HAP-1 (cell line): Measurements from ENCODE around the gene PNPLA5.

ENCODE experiments used
- DNase-seq, 2 experiments: peaks; one replicate each; pipeline ENCODE4 v3.0.0-alpha.2; 2016 to 2020; ENCODE audit warnings: low spot score in 2 of 2
- H3K27me3 ChIP-seq: fragments of 250-450 bp; sonication (Bioruptor Pico); 2 replicates; pipeline ENCODE4 v1.5.1; 2020; ENCODE audit warnings: low read depth, mild to moderate bottlenecking, moderate library complexity
- H3K36me3 ChIP-seq: fragments of 250-450 bp; sonication (Bioruptor Pico); replicated peaks from 2 replicates; pipeline ENCODE4 v1.5.1; 2020; ENCODE audit warnings: mild to moderate bottlenecking
- H3K4me1 ChIP-seq: fragments of 250-450 bp; sonication (Bioruptor Pico); 2 replicates; pipeline ENCODE4 v1.5.1; 2020; ENCODE audit warnings: mild to moderate bottlenecking
- H3K4me3 ChIP-seq: fragments of 250-450 bp; sonication (Bioruptor Pico); 2 replicates; pipeline ENCODE4 v1.5.1; 2020; ENCODE audit warnings: mild to moderate bottlenecking, moderate library complexity
- H3K9me3 ChIP-seq: fragments of 250-450 bp; sonication (Bioruptor Pico); 2 replicates; pipeline ENCODE4 v1.5.1; 2020; ENCODE audit warnings: mild to moderate bottlenecking, moderate library complexity
- in situ Hi-C: fragments of 300-500 bp; cut with MboI; formaldehyde crosslinking; loops from 3 replicates; pipeline ENCODE4 v1.14.3; 2020; ENCODE audit warnings: low sequenced_read_pairs, inconsistent platforms, mixed read lengths

The PNPLA5 gene

DNA sequence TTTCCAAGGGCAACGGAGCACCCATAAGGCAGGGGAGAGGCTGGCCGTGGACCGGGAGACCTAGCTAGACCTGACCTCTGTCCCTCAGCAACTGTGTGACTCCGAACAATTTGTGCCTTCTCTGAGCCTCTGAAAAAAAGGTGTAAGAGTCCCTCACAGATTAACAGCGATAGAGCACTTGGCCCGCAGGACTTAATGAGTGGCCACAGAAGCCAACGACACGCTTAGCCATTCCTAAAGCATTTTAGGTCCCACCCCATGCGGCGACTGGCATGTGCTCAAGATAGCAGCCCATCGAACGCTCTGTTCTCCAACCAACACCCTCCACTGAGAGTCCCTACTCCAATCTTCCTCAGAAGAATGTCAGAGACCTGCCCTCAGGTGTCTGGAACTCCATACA, 31.0 kb downstream of the PNPLA5 start:
- H3K9me3 ChIP-seq = no peaks in the 10 kb centered on the region
- DNase-seq = no peak
- H3K4me3 ChIP-seq = no peak overlapping the region
- H3K27me3 ChIP-seq = peaks cover 7% of the 10 kb centered on the region; the same call in 1 of the 2 replicates
- H3K36me3 ChIP-seq = no peaks in the 10 kb centered on the region
- no peaks in the 10 kb centered on the region for H3K4me1 ChIP-seq
- in situ Hi-C loops = no loop called here

DNA sequence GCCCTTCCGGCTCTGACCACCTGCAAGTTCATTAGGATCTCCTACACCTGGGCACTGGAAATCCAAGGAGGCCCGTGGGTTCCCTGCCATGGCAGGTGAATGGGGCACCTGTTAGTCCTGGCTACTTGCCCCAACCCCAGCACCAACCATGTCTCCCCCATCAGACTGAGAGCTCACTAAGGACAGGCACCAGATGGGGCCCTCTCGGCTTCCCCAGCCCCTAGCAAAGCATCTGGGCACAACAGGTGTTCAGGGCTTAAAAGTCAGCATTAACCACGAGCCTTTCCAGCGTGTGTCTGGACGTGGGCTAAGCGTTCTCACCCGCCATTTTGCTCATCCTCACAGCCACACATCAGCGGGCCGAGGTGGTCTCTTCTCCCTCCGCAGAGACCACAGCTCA, 31.7 kb downstream of the PNPLA5 start:
- DNase-seq = no peak
- no peak overlapping the region for H3K4me3 ChIP-seq
- no peaks in the 10 kb centered on the region for H3K4me1 ChIP-seq
- H3K36me3 ChIP-seq = no peaks in the 10 kb centered on the region
- peaks cover 7% of the 10 kb centered on the region; the same call in 1 of the 2 replicates for H3K27me3 ChIP-seq
- H3K9me3 ChIP-seq = no peaks in the 10 kb centered on the region
- in situ Hi-C loops = no loop called here

DNA sequence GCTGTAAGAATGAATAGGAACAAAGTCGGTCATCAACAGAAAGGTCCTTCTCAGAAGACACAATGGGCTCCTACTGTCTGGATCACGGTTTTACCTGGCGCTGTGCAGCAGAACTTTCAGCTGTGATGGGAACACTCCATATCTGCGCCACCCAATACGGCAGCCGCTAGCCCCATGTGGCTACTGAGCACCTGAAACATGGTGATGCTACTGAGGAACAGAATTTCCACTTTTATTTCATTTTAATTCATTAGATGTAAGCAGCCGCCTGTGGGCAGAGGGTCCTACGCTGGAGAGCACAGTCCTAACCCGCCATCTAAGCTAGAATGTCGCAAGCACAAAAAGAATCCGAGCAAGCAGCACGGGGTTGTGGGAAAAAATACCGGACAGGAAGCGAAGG, 32.2 kb downstream of the PNPLA5 start:
- no peak for DNase-seq
- Histone ChIP-seq H3K27me3 (peaks cover 7% of the 10 kb centered on the region; the same call in 1 of the 2 replicates), H3K4me3 (no peak overlapping the region), H3K36me3 (no peaks in the 10 kb centered on the region), H3K4me1 (no peaks in the 10 kb centered on the region), H3K9me3 (no peaks in the 10 kb centered on the region)
- in situ Hi-C loops = no loop called here

DNA sequence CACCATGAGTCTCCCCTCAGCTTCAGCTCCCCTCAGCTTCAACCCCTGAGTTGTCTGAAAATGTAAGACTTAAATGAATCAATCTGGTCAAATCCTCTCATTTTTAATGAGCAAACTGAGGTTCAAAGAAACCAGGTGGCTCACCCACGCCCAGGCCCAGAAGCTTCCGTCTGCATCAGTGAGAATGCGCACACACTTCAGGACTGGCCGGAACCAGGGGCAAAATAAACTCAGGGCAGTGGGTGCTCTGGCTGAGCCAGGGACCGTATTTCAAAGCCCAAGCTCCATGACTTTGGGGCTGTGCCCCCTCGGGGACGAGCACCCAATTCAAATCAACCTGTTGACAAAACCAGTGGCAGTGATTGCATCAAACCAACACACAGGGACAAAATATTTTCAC, 32.6 kb downstream of the PNPLA5 start:
- H3K4me3 ChIP-seq = no peak overlapping the region
- H3K4me1 ChIP-seq = no peaks in the 10 kb centered on the region
- no peaks in the 10 kb centered on the region for H3K9me3 ChIP-seq
- no peak for DNase-seq
- H3K36me3 ChIP-seq = no peaks in the 10 kb centered on the region
- in situ Hi-C loops = no loop called here
- H3K27me3 ChIP-seq = peaks cover 7% of the 10 kb centered on the region; the same call in 1 of the 2 replicates

DNA sequence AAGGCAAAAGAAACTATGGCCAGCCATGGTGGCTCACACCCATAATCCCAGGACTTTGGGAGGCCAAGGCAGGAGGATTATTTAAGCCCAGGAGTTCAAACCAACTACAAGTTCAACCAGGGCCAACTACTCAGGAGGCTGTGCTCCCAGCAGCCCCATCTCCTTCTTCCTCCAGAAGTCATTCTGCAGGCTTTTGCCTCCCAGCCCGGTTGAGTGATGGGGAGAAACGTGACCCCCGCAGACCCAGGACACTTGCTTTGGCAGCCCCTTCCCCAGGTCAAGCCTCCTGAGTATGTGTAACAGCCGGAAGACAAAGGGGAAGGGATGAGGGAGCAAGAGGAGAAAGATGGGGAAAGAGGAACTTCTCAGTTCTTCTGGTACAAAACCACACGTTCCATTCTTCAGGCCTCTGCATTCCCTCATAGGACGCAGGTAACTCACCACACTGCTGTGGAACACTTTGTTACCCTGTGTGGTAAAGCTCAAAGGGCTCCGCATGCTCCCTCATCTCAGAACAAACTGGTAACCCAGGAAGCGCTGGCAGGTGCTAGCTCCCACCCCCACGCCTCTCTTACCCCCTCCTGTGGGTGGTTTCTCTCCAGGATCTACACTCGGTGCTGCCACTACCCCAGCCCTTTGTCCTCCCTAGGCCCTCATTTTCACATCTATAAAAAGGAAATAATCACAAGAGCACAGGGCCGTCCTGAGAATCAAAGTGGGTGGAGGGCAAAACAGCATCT, 33.5 kb downstream of the PNPLA5 start:
- no peak for DNase-seq
- Histone ChIP-seq H3K27me3 (peaks cover 7% of the 10 kb centered on the region; the same call in 1 of the 2 replicates), H3K36me3 (no peaks in the 10 kb centered on the region), H3K4me1 (no peaks in the 10 kb centered on the region), H3K4me3 (no peak overlapping the region), H3K9me3 (no peaks in the 10 kb centered on the region)
- in situ Hi-C loops = no loop called here

DNA sequence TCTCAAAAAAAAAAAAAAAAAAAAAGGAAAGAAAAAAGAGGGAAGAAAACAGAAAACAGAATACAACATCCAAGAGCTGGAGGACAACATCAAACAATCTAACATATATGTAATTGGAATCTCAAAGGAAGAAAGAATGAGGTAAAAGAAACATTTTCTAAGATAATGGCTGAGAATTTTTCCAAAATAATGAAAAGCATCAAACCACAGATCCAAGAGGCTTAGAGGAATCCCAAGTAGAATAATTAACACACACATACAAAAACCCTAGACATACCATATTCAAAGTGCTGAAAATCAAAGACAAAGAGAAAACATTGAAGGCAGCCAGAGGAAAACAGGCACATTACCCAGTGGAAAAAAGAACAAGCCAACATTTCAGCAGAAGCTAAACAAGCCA, 34.4 kb downstream of the PNPLA5 start:
- Histone ChIP-seq H3K9me3 (no peaks in the 10 kb centered on the region), H3K36me3 (no peaks in the 10 kb centered on the region), H3K27me3 (peaks cover 11% of the 10 kb centered on the region), H3K4me3 (no peak overlapping the region), H3K4me1 (no peaks in the 10 kb centered on the region)
- in situ Hi-C loops = no loop called here
- no peak for DNase-seq

DNA sequence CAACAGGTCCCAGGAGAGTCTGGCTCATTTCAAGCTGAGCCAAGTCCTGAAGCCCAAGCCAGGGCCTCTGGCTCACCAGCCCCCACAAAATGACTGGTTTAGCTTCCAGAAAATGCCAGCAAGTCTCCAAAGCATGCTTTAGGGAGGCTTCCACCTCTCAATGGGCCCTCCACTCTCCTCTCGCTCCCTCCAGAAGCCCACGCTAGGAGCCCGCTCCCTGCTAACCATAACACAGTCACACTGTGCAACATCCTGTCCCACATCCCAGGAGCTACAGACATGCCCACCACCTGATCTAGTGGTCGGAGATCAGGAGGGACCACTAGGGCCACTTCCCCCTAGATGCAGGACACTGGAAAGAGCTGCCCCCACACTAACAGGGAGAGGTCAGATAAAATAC, 36.4 kb downstream of the PNPLA5 start:
- Histone ChIP-seq H3K36me3 (no peaks in the 10 kb centered on the region), H3K4me3 (no peak overlapping the region), H3K27me3 (peaks cover 14% of the 10 kb centered on the region; the same call in 1 of the 2 replicates), H3K4me1 (no peaks in the 10 kb centered on the region), H3K9me3 (no peaks in the 10 kb centered on the region)
- in situ Hi-C loops = no loop called here
- DNase-seq = no peak

DNA sequence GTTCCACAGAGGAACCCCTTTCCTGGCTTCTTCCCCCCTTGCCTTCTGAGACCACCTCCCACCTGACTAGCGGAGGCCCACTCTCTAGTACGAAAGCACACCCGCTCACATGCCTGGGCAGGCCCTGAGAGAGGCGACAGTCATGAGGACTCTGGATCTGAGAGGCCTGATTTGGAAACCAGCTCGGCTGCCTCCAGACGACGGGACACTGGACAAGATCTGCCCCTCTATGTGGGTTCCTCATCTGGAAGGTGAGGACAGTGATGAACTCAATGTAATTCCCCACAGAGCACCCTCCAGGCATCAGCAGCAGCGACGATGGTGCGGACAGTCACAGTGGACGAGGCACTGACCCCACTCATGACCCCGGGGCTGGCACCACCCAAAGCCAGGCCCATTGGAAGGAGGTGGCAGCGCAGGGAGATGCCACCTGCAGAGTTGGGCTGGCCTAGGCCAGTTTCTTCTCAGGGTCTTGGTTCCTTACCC, 37.0 kb downstream of the PNPLA5 start:
- in situ Hi-C loops = no loop called here
- no peak for DNase-seq
- peaks cover 17% of the 10 kb centered on the region for H3K27me3 ChIP-seq

DNA sequence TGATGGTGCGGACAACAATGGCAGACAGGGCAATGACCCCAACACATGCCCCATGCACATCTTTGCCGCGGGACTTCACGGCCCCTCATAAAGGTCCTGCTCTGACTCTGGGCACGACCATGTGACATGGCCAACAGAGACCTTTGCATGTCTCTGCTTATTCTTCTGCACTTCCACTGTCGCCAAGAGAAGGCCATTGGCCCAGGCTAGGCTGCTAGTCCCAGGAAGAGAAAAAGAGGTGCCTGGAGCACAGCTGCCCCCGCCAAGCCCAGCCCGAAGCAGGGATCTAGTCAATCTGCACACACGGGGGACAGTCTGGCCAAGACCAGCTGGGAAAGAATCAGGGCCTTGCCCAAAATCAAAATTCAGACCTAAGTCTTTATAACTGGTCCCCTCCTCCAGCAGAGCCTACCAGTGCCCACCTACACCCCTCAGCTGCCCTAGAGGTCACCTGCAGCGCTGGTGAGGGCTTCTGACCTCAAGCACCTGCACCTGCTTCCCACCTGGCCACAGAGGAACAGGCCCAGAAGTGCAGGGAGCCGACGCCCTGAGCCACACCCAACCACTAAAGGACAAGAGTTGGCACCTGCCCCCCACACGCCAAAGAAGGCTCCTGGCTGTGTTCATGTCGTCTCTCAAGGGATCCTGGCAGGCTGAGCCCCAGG, 37.6 kb downstream of the PNPLA5 start:
- Histone ChIP-seq H3K4me1 (no peaks in the 10 kb centered on the region), H3K36me3 (no peaks in the 10 kb centered on the region), H3K4me3 (no peak overlapping the region), H3K27me3 (peaks cover 20% of the 10 kb centered on the region), H3K9me3 (no peaks in the 10 kb centered on the region)
- in situ Hi-C loops = no loop called here
- DNase-seq = no peak

More for the DNA sequence above, 37.0 kb downstream of the PNPLA5 start:
- Histone ChIP-seq H3K4me1 (no peaks in the 10 kb centered on the region), H3K4me3 (no peak overlapping the region), H3K36me3 (no peaks in the 10 kb centered on the region), H3K9me3 (no peaks in the 10 kb centered on the region)

DNA sequence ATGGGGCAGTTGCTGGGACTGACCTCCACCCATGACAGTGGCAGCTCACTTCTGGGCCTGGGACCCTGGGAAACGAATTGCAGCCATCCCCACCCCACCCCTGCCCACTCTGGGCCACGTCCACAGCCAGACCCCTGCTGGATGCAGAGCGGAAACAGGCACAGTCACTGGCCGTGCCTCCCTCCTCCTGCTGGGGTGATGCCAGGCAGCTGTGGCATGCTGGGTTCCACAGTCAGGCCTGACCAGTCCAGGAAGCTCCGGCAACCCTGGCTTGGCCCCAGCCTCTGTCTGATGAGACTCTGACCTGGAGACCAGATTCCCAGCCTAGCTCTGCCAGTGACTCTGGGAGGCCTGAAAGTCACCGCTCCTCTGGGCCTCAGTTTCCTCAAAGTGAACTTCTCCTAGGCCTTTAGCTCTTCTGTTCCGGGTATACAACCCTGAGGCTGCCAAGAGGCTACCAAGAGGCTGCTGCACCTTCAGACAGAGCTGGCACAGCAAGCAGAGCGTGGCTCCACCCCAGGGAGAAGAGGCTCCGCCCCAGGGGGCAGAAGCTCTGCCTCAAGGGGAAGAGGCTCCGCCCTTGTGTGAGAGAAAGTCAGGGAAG, 38.4 kb downstream of the PNPLA5 start:
- H3K36me3 ChIP-seq = no peaks in the 10 kb centered on the region
- in situ Hi-C loops = no loop called here
- no peak for DNase-seq
- peaks cover 20% of the 10 kb centered on the region for H3K27me3 ChIP-seq
- no peaks in the 10 kb centered on the region for H3K4me1 ChIP-seq
- no peak overlapping the region for H3K4me3 ChIP-seq
- no peaks in the 10 kb centered on the region for H3K9me3 ChIP-seq

DNA sequence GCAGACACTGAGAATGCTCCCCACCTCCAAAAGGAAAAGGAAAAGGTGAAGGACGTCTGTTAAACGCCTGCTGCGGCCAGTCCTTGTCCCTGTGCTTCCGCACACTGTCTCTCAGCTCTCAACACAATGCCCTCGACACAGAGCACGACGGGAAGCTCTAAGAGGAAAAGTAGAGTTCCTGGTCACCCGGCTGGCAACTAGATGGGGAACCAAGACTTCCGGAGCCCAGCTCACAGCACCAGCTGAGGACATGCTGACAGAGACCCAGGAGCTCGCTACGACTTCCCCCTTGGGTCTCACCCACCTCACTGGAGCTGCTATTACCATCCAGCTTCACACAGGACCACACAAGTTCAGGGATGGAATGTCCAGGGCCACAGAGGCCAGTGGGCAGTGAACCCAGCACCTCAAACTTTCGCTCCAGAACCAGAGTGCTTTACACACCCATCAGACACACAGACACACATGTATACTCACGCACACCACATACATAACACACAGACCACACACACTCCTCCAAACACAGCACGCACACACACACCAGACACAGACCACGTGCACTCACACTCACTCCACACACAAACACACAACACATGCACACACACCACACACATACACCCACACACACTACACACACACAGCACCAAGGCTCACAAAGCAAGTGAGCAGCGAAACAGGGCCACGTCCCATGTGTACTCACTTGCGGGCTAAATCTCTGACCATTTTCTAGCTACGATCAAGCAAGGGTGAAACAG, 39.1 kb downstream of the PNPLA5 start:
- no peak for DNase-seq
- H3K27me3 ChIP-seq = peaks cover 20% of the 10 kb centered on the region
- no peak overlapping the region for H3K4me3 ChIP-seq
- no peaks in the 10 kb centered on the region for H3K9me3 ChIP-seq
- in situ Hi-C loops = no loop called here
- H3K36me3 ChIP-seq = no peaks in the 10 kb centered on the region
- H3K4me1 ChIP-seq = no peaks in the 10 kb centered on the region

DNA sequence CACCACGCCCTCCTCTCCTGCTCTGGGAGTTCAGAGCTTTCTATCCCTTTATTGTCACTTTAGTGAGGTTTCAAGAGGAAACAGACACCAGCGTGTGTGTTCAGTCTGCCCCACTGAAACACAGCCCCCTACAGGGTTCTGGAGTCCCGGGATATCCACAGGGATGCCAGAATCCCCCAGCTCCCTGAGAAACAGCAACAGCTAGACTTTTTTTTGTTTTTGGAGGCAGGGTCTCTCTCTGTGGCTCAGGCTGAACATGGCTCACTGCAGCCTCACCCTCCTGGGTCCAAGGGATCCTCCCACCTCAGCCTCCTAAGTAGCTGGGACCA, 39.9 kb downstream of the PNPLA5 start:
- Histone ChIP-seq H3K36me3 (no peaks in the 10 kb centered on the region), H3K4me3 (no peak overlapping the region), H3K4me1 (no peaks in the 10 kb centered on the region), H3K9me3 (no peaks in the 10 kb centered on the region), H3K27me3 (peaks cover 20% of the 10 kb centered on the region)
- no peak for DNase-seq
- in situ Hi-C loops = no loop called here

DNA sequence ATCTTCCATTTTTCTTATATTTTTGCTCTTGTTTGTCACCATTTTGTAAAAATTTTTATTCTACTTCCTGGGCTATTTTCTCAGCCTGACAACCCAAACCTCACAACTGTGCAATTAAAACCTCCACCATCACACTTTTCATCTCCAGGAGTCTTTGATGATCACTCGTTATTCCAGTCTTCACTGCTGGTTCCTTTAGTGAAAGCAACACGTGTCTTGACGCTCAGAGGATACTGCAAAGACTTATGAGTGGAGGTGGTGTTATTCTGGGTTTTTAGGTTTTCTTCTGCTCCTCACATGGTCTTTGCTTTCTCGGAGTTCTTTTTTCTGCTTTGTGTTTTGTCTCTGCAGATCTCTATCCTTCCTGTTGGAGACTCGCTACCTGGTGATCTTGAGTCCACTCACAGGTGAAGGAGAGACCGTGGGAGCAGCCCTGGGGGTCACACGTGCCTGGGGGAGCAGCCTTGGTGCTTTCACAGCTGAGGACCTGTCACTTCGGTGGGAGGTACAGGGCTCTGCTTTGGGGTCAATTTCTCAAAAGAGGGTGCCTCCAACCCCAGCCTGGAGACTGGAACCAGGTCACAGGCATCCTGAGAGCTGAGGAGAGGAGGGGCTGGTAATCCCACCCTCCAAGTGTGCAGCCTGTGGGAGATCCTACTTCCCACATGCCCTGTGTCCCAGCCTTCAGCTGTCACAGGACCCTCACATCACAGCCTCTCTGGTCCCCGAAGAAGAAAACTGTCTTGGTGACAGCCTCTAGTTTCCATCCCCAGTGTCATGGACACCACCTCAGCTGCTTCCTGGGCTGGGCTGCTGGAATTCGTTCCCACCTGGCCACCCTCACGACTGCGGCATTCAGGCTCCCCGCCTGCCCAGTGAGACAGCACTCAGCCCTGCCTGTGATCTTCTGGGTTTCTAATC, 40.5 kb downstream of the PNPLA5 start:
- no peak for DNase-seq
- H3K4me3 ChIP-seq = no peak overlapping the region
- no peaks in the 10 kb centered on the region for H3K9me3 ChIP-seq
- no peaks in the 10 kb centered on the region for H3K4me1 ChIP-seq
- in situ Hi-C loops = no loop called here
- no peaks in the 10 kb centered on the region for H3K36me3 ChIP-seq
- peaks cover 20% of the 10 kb centered on the region for H3K27me3 ChIP-seq
